GM19397 (cell line): ENCODE measurements around the gene TTC29.

Experiments
- ATAC-seq: cut with Tn5 transposase; IDR thresholded peaks from one replicate; pipeline ENCODE4 v1.9.1; 2021; ENCODE audit warnings: mild to moderate bottlenecking, moderate library complexity; ENCODE audit not compliant: unreplicated experiment

TTC29 gene, protein sequence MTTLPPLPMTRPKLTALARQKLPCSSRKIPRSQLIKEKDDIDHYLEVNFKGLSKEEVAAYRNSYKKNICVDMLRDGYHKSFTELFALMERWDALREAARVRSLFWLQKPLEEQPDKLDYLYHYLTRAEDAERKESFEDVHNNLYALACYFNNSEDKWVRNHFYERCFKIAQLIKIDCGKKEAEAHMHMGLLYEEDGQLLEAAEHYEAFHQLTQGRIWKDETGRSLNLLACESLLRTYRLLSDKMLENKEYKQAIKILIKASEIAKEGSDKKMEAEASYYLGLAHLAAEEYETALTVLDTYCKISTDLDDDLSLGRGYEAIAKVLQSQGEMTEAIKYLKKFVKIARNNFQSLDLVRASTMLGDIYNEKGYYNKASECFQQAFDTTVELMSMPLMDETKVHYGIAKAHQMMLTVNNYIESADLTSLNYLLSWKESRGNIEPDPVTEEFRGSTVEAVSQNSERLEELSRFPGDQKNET

DNA sequence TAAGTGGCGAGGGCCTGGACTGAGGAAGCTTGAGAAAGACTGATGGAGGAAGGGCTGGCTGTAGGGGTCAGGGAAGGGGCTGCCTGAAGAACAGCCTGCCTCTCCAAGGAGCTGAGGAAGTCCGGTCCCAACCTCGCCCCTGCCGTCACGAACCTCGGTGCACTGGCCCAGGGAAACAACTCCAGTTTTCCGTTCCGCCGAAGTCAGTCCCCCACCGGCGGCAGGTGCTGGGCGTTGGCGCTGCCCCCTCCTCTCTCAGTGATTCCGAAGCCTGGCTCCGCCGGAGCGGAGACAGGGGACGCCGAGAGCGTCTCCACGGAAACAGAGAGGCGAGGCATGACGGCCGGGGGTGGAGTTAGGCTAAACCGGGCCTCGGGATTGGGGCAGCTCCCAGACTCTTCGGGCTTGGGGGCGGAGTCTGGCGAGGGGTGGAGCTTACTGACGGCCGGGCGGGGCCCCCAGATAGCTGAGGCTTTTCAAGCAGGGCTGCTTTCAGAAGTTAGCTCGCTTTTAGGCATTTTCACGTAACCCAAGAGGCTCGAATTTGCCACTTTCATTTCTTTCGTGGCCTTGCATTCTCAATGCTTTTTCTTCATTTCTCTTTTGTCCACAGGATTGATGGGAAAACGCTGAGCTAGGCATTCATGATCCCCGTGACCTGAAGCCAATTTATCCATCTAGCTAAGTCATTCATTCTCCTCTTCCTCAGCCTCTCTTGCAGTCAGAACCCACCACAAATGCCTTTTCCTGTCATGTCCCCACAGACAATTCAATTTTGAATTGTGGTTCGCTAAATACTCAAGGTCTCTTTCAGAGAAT is at the start of gene TTC29:
Gene TTC29 (minus strand): TSS at position 309 of the 819 bp plus-strand sequence. CDS start 5,969 bp downstream, outside the sequence.
- peak; percentile 100 for ATAC-seq

DNA sequence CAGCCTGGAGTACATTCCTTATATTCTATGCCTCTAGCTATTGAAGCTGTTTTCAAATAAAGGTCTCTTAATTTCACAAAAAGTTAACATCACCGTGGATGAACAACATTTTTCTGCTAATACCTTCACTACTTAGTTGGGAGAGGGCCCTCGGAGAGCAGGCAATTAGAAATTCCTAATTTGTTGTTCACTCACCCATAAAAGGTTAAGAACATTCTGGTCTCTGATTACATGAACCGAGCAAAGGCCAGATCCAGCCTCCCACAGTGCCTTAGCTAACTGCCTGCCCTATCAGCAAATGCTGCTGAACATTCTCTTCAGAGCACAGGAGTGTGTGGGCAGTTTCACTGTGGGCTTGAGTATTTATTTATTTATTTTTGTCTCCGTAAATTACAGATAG is 36.0 kb upstream of the TTC29 start:
- no peak for ATAC-seq

DNA sequence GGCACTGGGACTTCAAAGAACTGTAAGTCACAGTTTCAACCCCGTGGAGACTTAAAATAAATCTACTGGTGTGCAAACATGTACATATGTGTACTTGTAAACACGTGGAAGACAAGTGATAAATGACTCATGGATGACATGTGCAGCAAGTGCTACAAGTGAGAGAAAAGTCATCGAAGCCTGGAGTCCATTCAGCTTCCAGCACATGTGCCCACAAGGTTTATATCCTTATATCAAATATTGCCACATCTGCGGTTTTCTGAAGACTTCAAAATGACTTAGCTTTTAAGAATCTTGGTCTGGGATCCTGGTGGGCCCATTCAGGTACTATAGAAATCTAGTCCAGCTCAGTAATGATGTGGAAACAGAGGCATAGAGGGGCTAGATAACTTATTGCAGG is 33.0 kb upstream of the TTC29 start:
- ATAC-seq, result no peak

DNA sequence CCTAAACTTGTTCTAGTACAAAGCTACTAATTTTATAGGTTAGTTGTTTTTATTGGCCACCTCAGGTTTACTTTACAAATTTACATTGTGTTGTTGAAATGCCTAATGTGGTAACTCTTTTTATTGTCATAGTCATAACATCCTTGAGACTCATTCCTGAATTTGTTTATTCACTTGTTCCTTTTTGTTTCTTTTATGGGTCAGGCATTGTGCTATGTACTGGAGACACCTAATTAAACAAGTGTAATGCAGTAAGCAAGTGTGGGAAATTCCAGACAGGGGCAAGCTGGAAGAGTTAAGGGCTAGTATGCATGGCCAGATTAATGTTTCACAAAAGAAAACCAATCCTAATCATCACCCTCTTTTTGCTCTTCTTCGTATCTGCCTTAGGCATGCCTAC is 30.5 kb upstream of the TTC29 start:
- ATAC-seq, result no peak

DNA sequence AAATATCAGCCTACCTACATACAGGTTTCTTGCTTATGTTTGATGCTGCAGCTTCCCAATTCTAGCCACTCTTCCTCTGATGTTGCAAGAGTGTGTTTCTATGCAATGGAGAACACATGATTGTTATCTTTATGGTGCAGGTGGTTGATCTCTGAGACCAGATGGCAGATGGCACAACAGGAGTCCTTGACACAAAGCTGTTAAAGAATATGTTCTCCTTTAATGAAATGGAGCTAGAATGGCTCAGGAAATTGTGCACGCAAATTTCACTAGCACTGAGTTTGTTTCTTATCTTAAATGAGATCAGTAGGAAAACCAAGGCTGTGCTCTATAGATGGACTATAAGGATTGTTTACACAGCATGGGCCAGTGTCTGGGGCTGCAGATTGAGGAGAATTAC is 29.9 kb upstream of the TTC29 start:
- no peak for ATAC-seq

DNA sequence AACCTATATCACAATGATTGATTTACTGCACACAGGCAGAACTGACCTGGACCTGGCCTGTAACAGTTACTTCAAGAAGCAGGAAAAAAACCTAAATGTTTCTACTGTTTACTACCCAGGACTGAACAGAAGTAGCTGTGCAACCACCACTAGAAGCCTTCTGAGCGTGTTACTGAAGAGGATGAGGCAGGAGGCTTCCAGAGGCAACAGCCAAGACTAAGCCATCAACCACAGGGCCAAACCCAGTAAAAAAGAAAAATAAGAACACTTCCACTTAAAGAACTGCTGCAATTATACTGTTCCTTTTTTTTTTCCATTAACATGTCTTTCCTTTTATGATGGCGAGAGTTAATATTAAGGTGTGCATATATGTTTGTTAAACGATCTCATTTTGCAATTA is 29.4 kb upstream of the TTC29 start:
- no peak for ATAC-seq

DNA sequence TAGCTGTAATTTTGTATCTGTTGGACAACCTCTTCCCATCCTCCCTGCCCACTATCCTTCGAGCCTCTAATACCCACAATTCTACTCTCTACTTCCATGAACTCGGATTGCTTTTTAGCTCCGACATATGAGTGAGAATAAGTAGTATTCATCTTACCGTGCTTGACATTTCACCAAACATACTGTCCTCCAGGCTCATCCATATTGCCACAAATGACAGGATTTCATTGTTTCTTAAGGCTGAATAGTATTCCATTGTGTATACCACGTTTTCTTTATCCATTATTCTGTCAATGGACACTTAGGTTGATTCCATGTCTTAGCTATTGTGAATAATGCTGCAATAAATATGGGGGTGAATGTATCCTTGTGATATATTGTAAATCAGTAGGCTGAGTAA is 26.4 kb upstream of the TTC29 start:
- no peak for ATAC-seq

DNA sequence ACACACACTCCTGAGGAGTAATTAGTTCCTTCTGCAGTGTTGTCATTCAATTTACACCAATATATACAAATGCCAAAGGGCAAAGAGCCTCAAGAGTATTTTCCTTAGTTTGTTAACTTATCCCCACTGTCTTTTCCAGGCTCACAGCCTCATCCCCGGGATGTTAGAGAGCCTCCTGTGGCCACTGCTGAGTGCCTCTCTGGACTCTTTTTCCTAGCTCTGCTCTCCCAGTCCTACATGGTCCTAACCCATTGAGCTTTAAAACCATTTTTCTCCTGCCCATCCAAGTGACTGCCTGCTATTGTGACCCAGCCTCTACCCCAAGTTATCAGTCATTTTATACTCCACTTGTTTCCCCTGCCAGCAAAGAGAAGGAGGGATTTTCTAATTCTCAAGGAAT is 23.5 kb upstream of the TTC29 start:
- no peak for ATAC-seq

DNA sequence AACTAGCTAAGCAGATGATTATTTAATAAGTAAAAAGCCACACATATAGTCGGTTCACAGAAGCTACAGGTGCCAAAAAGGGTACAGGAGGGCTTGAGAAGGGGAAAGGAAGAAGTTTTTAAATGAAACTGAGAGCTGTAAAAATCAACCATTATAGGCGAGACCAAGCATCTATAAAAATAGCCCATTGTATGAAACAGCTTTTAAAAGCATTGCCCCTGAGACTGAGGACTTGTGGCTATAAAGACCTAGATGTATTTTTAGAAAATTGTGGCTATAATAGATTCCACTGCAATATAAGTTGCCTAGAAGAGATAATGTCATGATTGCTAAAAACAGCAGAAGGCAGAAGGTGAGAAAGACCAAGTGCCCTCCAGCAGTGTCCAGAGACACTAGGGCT is 15.0 kb upstream of the TTC29 start:
- no peak for ATAC-seq

DNA sequence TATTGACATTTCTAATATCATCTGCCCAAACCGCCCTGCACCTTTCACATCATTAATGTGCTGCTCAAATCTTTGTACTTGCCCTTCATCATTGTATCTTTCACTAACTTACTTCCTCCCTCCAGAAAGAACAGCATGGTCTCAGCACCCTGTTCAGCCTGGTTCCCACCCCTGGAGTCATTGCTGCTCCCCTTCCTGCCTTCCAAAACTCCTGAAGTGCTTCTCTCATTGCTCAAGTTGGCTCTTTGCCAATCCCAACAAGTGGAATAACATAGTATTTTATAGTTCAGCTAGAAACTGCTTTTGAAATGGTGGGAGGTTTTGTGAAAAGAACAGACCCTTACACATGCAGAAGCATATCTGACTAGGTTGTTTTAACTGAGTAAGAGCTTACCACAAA is 14.0 kb upstream of the TTC29 start:
- no peak for ATAC-seq

DNA sequence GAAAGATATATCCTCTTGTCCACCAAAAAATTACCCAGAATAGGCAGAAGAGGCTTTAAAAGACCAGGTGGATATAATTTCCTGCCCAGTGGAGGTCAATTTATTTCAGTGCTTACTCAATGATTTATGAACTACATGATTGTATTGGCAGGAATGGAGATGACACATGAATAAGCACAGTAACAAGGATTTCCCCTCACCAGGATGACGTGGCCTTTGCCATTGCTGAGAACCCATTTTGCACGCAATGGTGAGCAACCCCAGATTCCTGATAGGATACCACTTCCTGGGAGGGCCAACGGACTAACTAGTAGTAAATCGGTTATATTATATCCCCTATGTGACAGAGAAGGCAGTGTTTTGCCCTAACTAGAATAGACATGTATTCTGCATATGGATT is 11.6 kb upstream of the TTC29 start:
- ATAC-seq, result no peak

DNA sequence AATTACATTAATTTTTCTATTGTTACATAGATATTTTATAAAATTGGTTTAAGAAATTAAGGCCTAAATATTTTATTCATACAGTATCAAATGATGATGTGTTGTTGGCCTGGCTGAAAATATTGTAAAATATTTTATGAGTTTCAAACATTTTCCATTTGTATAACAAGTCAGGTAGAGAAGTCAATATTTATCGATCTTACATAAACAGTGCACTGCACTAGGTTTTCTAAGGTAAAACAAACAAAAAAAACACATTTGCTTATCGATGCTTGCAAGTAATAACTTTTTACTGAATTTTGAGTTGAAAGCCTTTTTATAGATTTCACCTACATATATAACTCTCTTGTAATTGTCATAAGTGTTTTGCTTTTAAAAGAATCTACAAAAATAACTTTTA is 7.2 kb upstream of the TTC29 start:
- ATAC-seq, result no peak

DNA sequence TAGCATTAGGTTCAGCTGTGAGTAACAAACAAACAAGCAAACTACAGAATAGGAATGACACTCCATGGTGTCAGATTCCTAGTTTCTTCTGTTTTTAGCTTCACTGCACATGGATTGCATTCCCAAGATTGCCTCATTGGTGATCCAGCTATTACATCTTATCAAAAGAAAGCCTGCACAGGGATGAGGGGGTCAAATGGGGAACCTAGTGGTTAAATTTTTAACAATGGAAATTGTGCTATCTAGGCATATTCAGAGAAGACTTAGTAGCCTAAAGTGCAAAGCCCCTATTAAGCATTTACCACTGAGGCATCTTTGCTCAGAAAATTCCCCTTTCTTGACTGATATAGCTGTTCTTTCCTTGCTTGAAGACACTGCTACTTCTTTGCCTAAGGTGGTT is 3.9 kb upstream of the TTC29 start:
- no peak for ATAC-seq

DNA sequence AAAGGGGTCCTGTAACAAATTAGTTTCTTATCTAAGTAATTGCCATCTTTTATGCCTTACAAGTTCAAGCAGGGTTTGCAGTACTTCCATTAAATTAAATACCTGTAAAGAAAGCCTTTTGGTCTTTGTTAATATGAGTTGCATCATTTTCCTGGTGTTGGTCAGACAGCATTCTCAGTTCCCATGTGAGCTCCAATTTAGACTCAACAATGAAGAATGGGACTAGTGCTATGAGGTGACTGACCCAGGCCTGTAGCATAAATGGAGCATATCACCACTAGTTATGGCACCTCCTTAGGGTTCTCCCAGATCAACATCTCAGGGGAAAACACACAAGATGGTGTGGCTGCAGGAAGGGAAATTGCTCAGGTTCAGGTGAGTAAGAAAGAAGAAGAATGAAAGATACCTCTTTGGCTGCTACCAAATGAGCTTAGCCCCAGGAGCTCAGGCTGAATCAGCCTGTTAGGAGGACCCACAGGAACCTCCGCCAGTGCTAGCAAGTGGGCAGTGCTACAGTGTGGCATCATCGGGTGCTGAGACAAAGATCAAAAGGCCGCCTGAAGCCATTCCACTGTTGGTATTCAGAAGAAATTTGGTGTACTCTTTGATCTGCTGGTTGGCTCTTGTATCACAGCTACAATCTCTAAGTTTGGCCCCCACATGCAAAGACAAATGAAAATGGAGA is 1.8 kb downstream of the TTC29 start:
- ATAC-seq, result no peak

DNA sequence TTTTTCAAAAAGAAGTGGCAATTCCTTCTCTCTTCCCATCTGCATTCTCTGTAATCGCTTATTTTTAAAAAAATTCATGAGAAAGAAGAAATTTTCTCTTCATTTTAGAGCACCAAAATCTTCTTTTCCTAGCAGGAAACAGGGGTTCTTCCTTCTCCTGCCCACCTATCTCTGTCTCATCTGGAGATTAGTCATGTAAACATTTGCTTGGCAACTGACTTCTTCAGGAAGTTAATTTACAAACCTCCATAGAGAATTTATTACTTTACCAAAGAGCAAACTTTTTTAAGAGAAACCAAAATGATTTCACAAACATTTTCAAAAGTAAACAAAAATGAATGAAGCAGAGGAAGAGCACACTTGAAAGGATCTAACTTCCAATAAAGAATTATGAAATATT is 13.5 kb downstream of the TTC29 start:
- no peak for ATAC-seq

DNA sequence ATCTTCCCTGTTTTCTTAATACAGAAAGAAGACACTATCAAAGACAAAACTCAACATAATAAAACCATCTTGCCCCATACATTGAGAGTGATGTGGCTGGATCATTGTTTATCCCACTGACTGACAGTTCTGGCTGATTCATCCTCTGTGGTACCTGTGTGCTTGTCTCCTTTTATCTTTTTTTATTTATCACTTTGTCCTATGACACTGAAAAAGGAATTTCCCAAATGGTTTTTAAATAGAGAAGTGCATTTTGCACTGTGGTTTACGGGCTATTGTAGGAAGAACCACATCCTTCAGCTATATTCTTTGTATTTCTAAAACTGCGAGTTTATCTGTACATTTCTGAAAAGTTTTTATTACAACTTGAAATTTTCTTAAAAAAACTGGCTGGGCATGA is 15.0 kb downstream of the TTC29 start:
- no peak for ATAC-seq

DNA sequence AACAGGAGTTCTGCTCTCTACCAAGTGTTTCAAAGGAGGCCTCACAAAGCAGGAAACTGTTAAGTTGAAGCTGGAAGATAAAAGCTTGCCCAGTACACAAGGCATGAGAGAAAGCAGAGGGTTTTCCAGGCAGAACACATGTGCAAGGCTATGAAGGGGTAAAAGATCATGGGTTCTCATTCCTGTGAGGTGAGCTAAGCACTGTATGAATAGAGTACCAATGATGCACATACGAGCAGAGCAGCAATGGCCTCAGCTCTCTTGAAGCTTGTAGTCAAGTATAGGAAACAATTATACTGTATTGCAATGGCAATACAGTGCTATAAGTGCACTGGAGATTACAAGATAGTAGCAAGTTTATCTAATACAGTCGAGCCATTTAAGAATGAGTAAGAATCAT is 18.0 kb downstream of the TTC29 start:
- no peak for ATAC-seq

DNA sequence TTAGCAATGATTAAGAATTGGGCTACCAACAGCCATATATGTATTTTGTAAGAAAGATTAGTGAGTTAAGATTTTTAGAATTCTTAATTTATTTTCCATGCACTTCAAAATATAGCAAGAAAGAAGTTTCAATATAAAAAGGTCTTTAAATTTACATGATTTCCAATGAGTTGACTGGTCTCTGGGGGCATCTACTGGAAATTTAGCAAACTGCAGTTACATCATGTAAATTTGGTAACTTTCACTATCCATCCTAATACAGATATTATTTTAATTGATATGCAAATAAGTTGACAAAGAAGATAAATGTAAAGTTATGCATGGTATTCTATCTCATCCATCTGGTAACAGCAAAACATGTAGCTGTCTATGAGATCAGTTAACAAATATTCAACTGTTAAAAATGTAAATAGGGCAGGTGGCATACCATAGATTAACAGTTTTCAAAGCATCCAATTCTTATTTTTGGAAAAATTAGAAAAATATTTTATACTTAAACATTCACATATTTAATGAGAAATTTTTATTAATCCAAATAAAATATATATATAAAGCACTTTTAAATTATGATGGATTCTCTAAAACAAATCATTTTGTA is 29.1 kb downstream of the TTC29 start:
- no peak for ATAC-seq

DNA sequence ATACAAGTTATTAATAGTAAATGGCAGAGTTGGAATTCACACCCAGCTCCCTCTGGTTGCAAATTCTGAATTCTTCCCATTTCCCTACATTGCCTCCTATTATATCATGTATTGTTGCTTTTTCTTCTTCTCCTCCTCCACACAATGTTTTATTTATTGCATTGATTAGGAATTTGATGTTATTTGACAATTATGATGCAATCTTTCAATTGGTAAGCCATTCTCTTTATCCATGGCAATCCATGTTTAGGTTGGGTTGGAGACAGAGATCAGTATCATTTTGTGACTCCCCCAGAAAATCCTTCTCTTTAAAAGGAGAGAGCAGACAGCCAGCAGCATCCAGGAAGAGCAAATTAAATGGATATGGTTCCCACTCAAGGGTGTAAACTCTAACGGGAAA is 30.5 kb downstream of the TTC29 start:
- ATAC-seq, result no peak

DNA sequence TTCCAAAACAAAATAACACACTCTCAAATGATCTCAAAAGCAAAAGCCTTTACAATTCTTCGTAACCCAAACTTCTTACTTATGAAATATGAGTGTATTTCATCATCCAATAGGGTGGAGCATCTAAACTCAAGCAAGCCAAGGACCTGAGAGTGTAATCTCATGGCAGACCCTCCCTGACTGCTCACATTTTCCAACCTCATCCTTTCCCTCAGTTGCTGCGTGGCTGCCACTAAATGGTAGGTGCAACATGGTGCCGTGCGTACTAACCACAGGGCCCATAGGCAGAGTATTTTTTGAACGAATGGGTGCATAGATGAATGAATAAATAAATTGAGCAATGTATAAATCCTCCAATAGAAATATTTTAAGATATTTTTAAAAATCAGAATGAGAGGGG is 45.4 kb downstream of the TTC29 start:
- ATAC-seq, result no peak

DNA sequence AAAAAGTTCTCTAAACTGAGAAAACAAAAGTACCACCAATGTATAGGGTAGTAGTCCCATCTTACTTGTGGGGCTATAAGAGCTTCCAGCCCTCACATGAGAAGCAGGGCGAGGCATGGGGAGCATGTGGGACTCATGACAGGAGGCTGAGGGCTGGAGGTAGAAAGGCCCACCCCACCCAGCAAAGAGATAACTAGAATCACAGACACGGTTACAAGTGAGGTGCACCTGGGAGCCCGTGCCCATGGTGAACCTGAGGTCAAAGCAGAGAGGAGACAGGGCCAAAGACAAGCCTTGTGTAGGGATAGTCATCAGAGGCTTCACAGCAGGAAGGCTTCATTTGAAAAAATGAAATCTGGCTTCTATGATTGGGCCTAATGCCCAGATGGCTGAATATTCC is 55.4 kb downstream of the TTC29 start:
- no peak for ATAC-seq
